Transverse colon (tissue), 4 donors: ENCODE measurements around the gene EHD2. TPM values are rescaled to one million over a fixed set of nuclear protein-coding genes. Genes with fewer than 3 reads are reported as not detected.

Source experiments
- DNase-seq: peaks from one replicate; pipeline ENCODE4 v3.0.0-alpha.2; 2019
- H3K27ac ChIP-seq, 4 donors: fragments of 200-600 bp; sonication (generic); 2 replicates each; pipeline ENCODE4 v1.5.1; 2016 to 2018; ENCODE audit warnings: inconsistent platforms in 4 of 4
- H3K27me3 ChIP-seq: fragments of 200-600 bp; sonication (generic); 2 replicates; pipeline ENCODE4 v1.5.1; 2017; ENCODE audit warnings: inconsistent platforms
- H3K36me3 ChIP-seq, 4 donors: fragments of 200-600 bp; sonication (generic); 2 replicates each; pipeline ENCODE4 v1.5.1; 2017 to 2019; ENCODE audit warnings: inconsistent platforms in 4 of 4
- H3K4me1 ChIP-seq, 4 donors: fragments of 200-600 bp; sonication (generic); 2 replicates each; pipeline ENCODE4 v1.5.1; 2017 to 2020; ENCODE audit warnings: inconsistent platforms in 4 of 4
- H3K4me3 ChIP-seq, 4 donors: fragments of 200-600 bp; sonication (generic); 1 replicate in 1 of 4; 2 replicates in 3 of 4; pipeline versions ENCODE4 v1.5.1 to v1.6.1; 2017 to 2019; ENCODE audit warnings: inconsistent platforms in 4 of 4
- H3K9me3 ChIP-seq, 2 donors: fragments of 200-600 bp; sonication (generic); 2 replicates each; pipeline ENCODE4 v1.5.1; 2017 to 2019; ENCODE audit warnings: inconsistent platforms in 2 of 2
- EP300 ChIP-seq: sonication (generic); formaldehyde crosslinking; IDR thresholded peaks from one replicate; pipeline ENCODE4 v1.6.1; 2017; ENCODE audit warnings: antibody characterized with exemption, low read depth
- POLR2A ChIP-seq: fragments of 450-650 bp; IDR thresholded peaks from one replicate; pipeline ENCODE4 v1.6.1; 2016; ENCODE audit warnings: antibody characterized with exemption, mild to moderate bottlenecking, moderate library complexity
- POLR2AphosphoS5 ChIP-seq, 3 donors: sonication (generic); formaldehyde crosslinking; IDR thresholded peaks; one replicate each; pipeline ENCODE4 v1.6.1; 2016; ENCODE audit warnings: antibody characterized with exemption in 3 of 3
- WGBS, 2 donors: methylation state at CpG; one replicate each; pipeline ENCODE4 v1.1.5; 2018; ENCODE audit warnings: low coverage in 1 of 2; 5-methylcytosine and 5-hydroxymethylcytosine counted together
- in situ Hi-C, 4 donors: fragments of 200-750 bp; cut with MboI; loops; one replicate each; pipeline versions ENCODE4 v1.15.0 to v1.15.1; 2017; ENCODE audit warnings: low sequenced_read_pairs in 3 of 4, low pct_ligation_motif_present in 1 of 4, low pct_unique_long_range_greater_than_20kb in 1 of 4
- intact Hi-C: fragments of 100-400 bp; cut with DNase I; formaldehyde crosslinking; loops from one replicate; pipeline ENCODE4 v1.15.1; 2023; ENCODE audit warnings: low total_unique reads
- total RNA-seq, 4 donors: library from RNA; depleted of rRNA; stranded (reverse); fragments of >200 nt; gene quantifications; one replicate each; pipeline ENCODE4 v1.1.0, GENCODE V29; 2016
- TF ChIP-seq, protein P1 (sequence below), 5 experiments: fragments of 200-600 bp in 3 of 5; fragments of 450-650 bp in 2 of 5; sonication (generic) in 3 of 5; IDR thresholded peaks; 1 replicate in 2 of 5; 2 replicates in 3 of 5; pipeline ENCODE4 v1.5.1; 2016 to 2017; ENCODE audit warnings: antibody characterized with exemption in 5 of 5, inconsistent platforms in 3 of 5, mild to moderate bottlenecking in 2 of 5, moderate library complexity in 1 of 5

EHD2 gene
- total RNA-seq, 4 donors from 2014 or later = 15.2 to 93.1 (median 25.3) TPM

DNA sequence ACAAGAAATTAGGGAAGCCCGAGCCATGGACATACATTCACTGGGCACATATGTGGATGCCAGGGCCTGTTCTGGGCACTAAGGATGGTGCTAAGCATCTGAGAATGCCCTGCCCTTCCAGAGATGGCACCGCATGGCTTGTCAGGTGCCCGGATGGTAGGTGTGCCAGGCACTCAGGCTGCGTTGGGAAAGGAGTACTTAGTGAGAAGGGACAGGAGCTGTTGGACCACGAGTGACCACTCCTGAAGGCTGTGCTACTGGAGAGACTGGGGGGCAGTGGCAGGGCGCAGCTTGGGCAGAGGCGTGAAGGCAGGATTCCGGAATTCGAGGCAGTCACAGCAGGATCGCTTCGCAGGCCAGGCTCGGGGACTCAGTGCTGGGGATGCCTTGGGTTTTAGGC, 38.0 kb upstream of the EHD2 start:
- in situ Hi-C loops = no loop called here
- intact Hi-C loops = no loop called here
- Histone ChIP-seq H3K4me1 (no peaks in the 10 kb centered on the region), H3K27me3 (no peaks in the 10 kb centered on the region), H3K36me3 (peaks cover 0 to 11% (median 6%) of the 10 kb centered on the region in 4 donors), H3K9me3 (no peaks in the 10 kb centered on the region), H3K4me3 (no peak overlapping the region), H3K27ac (no peak overlapping the region)
- DNase-seq = no peak
- no peak for TF ChIP-seq EP300
- TF ChIP-seq, protein P1, sequence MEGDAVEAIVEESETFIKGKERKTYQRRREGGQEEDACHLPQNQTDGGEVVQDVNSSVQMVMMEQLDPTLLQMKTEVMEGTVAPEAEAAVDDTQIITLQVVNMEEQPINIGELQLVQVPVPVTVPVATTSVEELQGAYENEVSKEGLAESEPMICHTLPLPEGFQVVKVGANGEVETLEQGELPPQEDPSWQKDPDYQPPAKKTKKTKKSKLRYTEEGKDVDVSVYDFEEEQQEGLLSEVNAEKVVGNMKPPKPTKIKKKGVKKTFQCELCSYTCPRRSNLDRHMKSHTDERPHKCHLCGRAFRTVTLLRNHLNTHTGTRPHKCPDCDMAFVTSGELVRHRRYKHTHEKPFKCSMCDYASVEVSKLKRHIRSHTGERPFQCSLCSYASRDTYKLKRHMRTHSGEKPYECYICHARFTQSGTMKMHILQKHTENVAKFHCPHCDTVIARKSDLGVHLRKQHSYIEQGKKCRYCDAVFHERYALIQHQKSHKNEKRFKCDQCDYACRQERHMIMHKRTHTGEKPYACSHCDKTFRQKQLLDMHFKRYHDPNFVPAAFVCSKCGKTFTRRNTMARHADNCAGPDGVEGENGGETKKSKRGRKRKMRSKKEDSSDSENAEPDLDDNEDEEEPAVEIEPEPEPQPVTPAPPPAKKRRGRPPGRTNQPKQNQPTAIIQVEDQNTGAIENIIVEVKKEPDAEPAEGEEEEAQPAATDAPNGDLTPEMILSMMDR (IDR thresholded peaks at IDR 0.05) = no peak
- TF ChIP-seq POLR2A = no peak
- no peak for TF ChIP-seq POLR2AphosphoS5 (IDR thresholded peaks at IDR 0.05)
- 95% methylated on average over 12 of the region's 12 CpGs; no CpG with 5 or more reads in 1 of the 2 donors for WGBS, 2 donors

DNA sequence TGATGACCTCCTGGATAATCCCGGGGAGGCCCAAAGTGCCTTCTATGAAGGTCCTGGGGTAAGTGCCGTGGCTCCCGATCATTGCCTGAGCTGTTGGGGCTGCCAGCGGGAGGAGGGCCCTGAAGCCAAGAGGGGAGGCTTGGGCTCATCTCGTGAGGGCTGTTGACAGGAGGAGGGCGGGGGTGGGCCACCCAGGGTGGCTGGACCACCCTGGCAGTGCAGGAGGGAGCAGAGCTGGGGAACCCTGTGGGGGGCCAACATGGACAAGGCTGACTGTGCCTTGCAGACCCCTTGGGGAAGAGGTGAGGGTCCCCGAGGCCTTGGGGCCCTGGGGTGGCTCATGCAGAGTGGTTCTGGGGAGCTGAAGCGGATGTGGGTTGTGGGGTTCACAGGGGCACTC, 37.4 kb upstream of the EHD2 start:
- TF ChIP-seq POLR2AphosphoS5 (IDR thresholded peaks at IDR 0.05) = no peak
- TF ChIP-seq EP300 = no peak
- TF ChIP-seq, protein P1 (IDR thresholded peaks at IDR 0.05) = no peak
- no peak for TF ChIP-seq POLR2A
- intact Hi-C loops (no loop called here), in situ Hi-C loops (no loop called here)
- Histone ChIP-seq H3K27ac (no peak overlapping the region), H3K9me3 (no peaks in the 10 kb centered on the region), H3K4me1 (no peaks in the 10 kb centered on the region), H3K36me3 (peaks cover 0 to 17% (median 7%) of the 10 kb centered on the region in 4 donors), H3K27me3 (no peaks in the 10 kb centered on the region), H3K4me3 (no peak overlapping the region)
- DNase-seq = no peak
- 87% methylated on average over 8 of the region's 8 CpGs; no CpG with 5 or more reads in 1 of the 2 donors for WGBS, 2 donors

DNA sequence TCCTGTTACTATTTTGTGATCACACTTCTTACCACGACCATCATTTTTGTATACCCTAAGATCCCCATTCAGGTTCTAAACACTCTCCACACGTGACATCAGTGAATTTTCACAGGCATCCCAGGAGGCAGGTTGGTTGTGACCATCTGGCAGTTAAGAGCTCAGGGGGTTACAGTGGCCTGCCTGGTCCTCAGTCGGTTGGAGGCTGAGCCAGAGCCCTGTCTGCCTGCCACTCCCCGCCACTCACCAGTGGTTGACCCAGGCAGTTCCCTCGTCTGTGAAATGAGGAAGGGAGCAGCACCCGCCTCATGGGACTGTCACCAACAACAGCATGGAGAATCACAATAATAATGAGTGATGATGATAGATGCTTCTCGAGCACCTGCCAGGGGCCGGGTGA, 36.4 kb upstream of the EHD2 start:
- Histone ChIP-seq H3K36me3 (peaks cover 0 to 17% (median 7%) of the 10 kb centered on the region in 4 donors), H3K27ac (no peak overlapping the region), H3K4me1 (no peaks in the 10 kb centered on the region), H3K4me3 (no peak overlapping the region), H3K27me3 (no peaks in the 10 kb centered on the region), H3K9me3 (no peaks in the 10 kb centered on the region)
- in situ Hi-C loops (no loop called here), intact Hi-C loops (no loop called here)
- 81 to 91% methylated on average over 5 to 8 of the region's 8 CpGs for WGBS, 2 donors
- DNase-seq = no peak
- TF ChIP-seq EP300 = no peak
- no peak for TF ChIP-seq POLR2A
- TF ChIP-seq, protein P1 (IDR thresholded peaks at IDR 0.05) = no peak
- no peak for TF ChIP-seq POLR2AphosphoS5 (IDR thresholded peaks at IDR 0.05)

DNA sequence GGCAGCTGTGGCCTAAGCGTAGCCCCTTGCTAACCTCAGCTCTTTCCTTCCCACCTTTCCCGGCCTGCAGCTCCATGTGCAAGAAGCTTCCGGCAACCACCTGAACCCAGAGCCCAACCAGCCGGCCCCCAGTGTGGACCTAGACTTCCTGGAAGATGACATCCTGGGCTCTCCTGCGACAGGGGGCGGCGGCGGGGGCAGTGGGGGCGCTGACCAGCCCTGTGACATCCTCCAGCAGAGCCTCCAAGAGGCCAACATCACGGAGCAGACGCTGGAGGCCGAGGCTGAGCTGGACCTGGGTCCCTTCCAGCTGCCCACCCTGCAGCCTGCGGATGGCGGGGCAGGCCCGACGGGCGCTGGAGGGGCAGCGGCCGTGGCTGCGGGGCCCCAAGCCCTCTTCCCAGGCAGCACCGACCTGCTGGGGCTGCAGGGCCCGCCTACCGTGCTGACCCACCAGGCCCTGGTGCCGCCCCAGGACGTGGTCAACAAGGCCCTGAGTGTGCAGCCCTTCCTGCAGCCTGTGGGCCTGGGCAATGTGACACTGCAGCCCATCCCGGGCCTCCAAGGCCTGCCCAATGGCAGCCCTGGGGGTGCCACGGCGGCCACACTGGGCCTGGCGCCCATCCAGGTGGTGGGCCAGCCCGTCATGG, 33.8 kb upstream of the EHD2 start:
- WGBS, 2 donors = 96% methylated on average over 30 of the region's 30 CpGs; no CpG with 5 or more reads in 1 of the 2 donors
- no peak for TF ChIP-seq EP300
- no peak for TF ChIP-seq POLR2AphosphoS5 (IDR thresholded peaks at IDR 0.05)
- TF ChIP-seq POLR2A = no peak
- TF ChIP-seq, protein P1 (IDR thresholded peaks at IDR 0.05) = no peak
- DNase-seq = no peak

More for the DNA sequence above, 33.8 kb upstream of the EHD2 start:
- in situ Hi-C loops (no loop called here), intact Hi-C loops (no loop called here)
- H3K27ac ChIP-seq = no peak overlapping the region
- H3K4me3 ChIP-seq = no peak overlapping the region
- no peaks in the 10 kb centered on the region for H3K9me3 ChIP-seq
- H3K4me1 ChIP-seq = no peaks in the 10 kb centered on the region
- peaks cover 0 to 17% (median 7%) of the 10 kb centered on the region in 4 donors for H3K36me3 ChIP-seq
- H3K27me3 ChIP-seq = no peaks in the 10 kb centered on the region
